Measurements from ENCODE around the gene ROBO1. TPM values are rescaled to one million over a fixed set of nuclear protein-coding genes. Genes with fewer than 3 reads are reported as not detected.

ROBO1 gene
- total RNA-seq, 1 donor from 2014 or later, result 13.4 TPM

- H3K27ac ChIP-seq, result no peak overlapping the region
These were observed 483.0 kb downstream of the ROBO1 start for GRCh38 chr3:79284781-79285180.

GRCh38 chr3:79278681-79279080 is 489.1 kb downstream of the ROBO1 start:
- no peak for TF ChIP-seq CTCF (IDR thresholded peaks at IDR 0.05)
- DNase-seq (ENCODE audit: low spot score in 2 of 2), result no peak
- Histone ChIP-seq H3K27me3 (no peaks in the 10 kb centered on the region), H3K36me3 (no peaks in the 10 kb centered on the region), H3K4me1 (no peaks in the 10 kb centered on the region), H3K4me3 (no peak overlapping the region), H3K9me3 (no peaks in the 10 kb centered on the region), H3K27ac (no peak overlapping the region)
- intact Hi-C loops (cut with DNase I), result no loop called here

More at GRCh38 chr3:79284781-79285180, 483.0 kb downstream of the ROBO1 start:
- no peaks in the 10 kb centered on the region for H3K36me3 ChIP-seq
- H3K27me3 ChIP-seq, result no peaks in the 10 kb centered on the region
- DNase-seq (ENCODE audit: low spot score in 2 of 2), result no peak
- intact Hi-C loops (cut with DNase I), result no loop called here
- no peak overlapping the region for H3K4me3 ChIP-seq
- TF ChIP-seq CTCF (IDR thresholded peaks at IDR 0.05), result no peak
- no peaks in the 10 kb centered on the region for H3K9me3 ChIP-seq
- no peaks in the 10 kb centered on the region for H3K4me1 ChIP-seq

GRCh38 chr3:79268422-79268821 is 499.4 kb downstream of the ROBO1 start:
- TF ChIP-seq CTCF (IDR thresholded peaks at IDR 0.05), result no peak
- Histone ChIP-seq H3K4me3 (no peak overlapping the region), H3K9me3 (no peaks in the 10 kb centered on the region), H3K4me1 (no peaks in the 10 kb centered on the region), H3K27ac (no peak overlapping the region), H3K27me3 (no peaks in the 10 kb centered on the region), H3K36me3 (no peaks in the 10 kb centered on the region)
- DNase-seq (ENCODE audit: low spot score in 2 of 2), result no peak
- intact Hi-C loops (cut with DNase I), result no loop called here

GRCh38 chr3:79264892-79265291 is 502.9 kb downstream of the ROBO1 start:
- H3K27ac ChIP-seq, result no peak overlapping the region
- H3K4me3 ChIP-seq, result no peak overlapping the region
- TF ChIP-seq CTCF (IDR thresholded peaks at IDR 0.05), result no peak
- intact Hi-C loops (cut with DNase I), result no loop called here
- no peaks in the 10 kb centered on the region for H3K4me1 ChIP-seq
- DNase-seq (ENCODE audit: low spot score in 2 of 2), result no peak
- H3K27me3 ChIP-seq, result no peaks in the 10 kb centered on the region
- no peaks in the 10 kb centered on the region for H3K36me3 ChIP-seq
- no peaks in the 10 kb centered on the region for H3K9me3 ChIP-seq

GRCh38 chr3:79263423-79263822 is 504.4 kb downstream of the ROBO1 start:
- Histone ChIP-seq H3K4me1 (no peaks in the 10 kb centered on the region), H3K27ac (no peak overlapping the region), H3K9me3 (no peaks in the 10 kb centered on the region), H3K36me3 (no peaks in the 10 kb centered on the region), H3K4me3 (no peak overlapping the region), H3K27me3 (no peaks in the 10 kb centered on the region)
- intact Hi-C loops (cut with DNase I), result no loop called here
- TF ChIP-seq CTCF (IDR thresholded peaks at IDR 0.05), result no peak
- DNase-seq (ENCODE audit: low spot score in 2 of 2), result no peak

- Histone ChIP-seq H3K27ac (no peak overlapping the region), H3K27me3 (no peaks in the 10 kb centered on the region), H3K4me3 (no peak overlapping the region), H3K9me3 (no peaks in the 10 kb centered on the region), H3K36me3 (no peaks in the 10 kb centered on the region), H3K4me1 (no peaks in the 10 kb centered on the region)
- TF ChIP-seq CTCF (IDR thresholded peaks at IDR 0.05), result no peak
- intact Hi-C loops (cut with DNase I), result no loop called here
- DNase-seq (ENCODE audit: low spot score in 2 of 2), result no peak
These were observed 509.3 kb downstream of the ROBO1 start for GRCh38 chr3:79258479-79258878.

All from ascending aorta (tissue), 2 donors.